HepG2 (cell line): ENCODE data around the gene CSTB.

Experiments
- CEBPB ChIP-seq: IDR thresholded peaks from 2 replicates; pipeline ENCODE4 v1.6.1; 2011; ENCODE audit warnings: low read depth, low read length, improper control_type of control experiment, borderline replicate concordance
- CEBPG ChIP-seq: IDR thresholded peaks from 2 replicates; pipeline ENCODE4 v1.6.1; 2016
- FOXA1 ChIP-seq, 2 experiments: fragments of 450-650 bp in 1 of 2; sonication (generic) in 1 of 2; formaldehyde crosslinking in 1 of 2; IDR thresholded peaks; 2 replicates each; pipeline versions ENCODE4 v1.4.0 to v1.6.1; 2016 to 2020; ENCODE audit warnings: missing genetic modification reagents in 1 of 2
- JUN ChIP-seq: sonication (generic); formaldehyde crosslinking; IDR thresholded peaks from 2 replicates; pipeline ENCODE4 v1.4.0; 2020; ENCODE audit warnings: mild to moderate bottlenecking, missing genetic modification reagents
- MTA3 ChIP-seq: sonication (generic); formaldehyde crosslinking; IDR thresholded peaks from 2 replicates; pipeline ENCODE4 v1.4.0; 2020; ENCODE audit warnings: missing genetic modification reagents
- ZNF232 ChIP-seq: sonication (generic); formaldehyde crosslinking; IDR thresholded peaks from 2 replicates; pipeline ENCODE4 v1.4.0; 2020; ENCODE audit warnings: missing genetic modification reagents, borderline replicate concordance
- TF ChIP-seq, protein P1 (sequence below): sonication (generic); formaldehyde crosslinking; IDR thresholded peaks from 2 replicates; pipeline ENCODE4 v1.8.0; 2022; ENCODE audit warnings: mild to moderate bottlenecking, missing genetic modification reagents; ENCODE audit not compliant: insufficient replicate concordance
- TF ChIP-seq, protein P2 (sequence below): sonication (generic); formaldehyde crosslinking; IDR thresholded peaks from 2 replicates; pipeline ENCODE4 v1.5.0; 2020; ENCODE audit warnings: mild to moderate bottlenecking, missing genetic modification reagents, moderate library complexity

DNA sequence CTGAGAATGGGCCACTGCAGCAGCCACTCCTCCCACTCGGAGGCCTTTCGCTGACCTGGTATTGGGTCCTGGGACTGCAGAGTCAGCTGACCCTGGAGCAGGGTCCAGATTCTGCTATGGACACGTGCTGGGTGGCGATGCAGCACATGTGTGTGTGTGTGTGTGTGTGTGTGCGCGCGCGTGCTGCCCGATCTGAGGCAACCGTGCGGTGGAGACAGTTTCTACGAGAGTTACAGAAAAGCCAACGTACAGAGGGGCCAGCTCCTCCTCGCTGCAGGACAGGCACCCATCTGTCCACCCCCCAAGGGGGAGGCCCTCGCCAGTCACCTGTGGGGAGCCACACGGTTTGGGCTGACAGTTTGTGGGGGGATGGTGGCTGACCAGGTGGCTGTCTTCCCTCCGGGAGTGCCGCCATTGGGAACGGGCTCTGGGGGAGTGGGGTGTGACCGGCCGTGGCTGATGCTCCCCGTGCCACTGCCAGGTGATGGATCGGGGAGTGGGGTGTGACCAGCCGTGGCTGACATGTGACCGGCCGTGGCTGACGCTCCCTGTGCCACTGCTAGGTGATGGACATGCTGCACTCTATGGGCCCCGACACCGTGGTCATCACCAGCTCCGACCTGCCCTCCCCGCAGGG, 24.0 kb downstream of the CSTB start:
- TF ChIP-seq MTA3 (no peak), CEBPB (no peak), CEBPG (CRISPR knock-in tag) (no peak), JUN (CRISPR knock-in tag) (no peak), FOXA1 (IDR thresholded peaks at IDR 0.05) (no peak), FOXA1 (CRISPR knock-in tag; IDR thresholded peaks at IDR 0.05) (no peak), ZNF232 (CRISPR knock-in tag) (no peak)
- TF ChIP-seq, protein P1, sequence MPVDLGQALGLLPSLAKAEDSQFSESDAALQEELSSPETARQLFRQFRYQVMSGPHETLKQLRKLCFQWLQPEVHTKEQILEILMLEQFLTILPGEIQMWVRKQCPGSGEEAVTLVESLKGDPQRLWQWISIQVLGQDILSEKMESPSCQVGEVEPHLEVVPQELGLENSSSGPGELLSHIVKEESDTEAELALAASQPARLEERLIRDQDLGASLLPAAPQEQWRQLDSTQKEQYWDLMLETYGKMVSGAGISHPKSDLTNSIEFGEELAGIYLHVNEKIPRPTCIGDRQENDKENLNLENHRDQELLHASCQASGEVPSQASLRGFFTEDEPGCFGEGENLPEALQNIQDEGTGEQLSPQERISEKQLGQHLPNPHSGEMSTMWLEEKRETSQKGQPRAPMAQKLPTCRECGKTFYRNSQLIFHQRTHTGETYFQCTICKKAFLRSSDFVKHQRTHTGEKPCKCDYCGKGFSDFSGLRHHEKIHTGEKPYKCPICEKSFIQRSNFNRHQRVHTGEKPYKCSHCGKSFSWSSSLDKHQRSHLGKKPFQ: no peak
- TF ChIP-seq, protein P2, sequence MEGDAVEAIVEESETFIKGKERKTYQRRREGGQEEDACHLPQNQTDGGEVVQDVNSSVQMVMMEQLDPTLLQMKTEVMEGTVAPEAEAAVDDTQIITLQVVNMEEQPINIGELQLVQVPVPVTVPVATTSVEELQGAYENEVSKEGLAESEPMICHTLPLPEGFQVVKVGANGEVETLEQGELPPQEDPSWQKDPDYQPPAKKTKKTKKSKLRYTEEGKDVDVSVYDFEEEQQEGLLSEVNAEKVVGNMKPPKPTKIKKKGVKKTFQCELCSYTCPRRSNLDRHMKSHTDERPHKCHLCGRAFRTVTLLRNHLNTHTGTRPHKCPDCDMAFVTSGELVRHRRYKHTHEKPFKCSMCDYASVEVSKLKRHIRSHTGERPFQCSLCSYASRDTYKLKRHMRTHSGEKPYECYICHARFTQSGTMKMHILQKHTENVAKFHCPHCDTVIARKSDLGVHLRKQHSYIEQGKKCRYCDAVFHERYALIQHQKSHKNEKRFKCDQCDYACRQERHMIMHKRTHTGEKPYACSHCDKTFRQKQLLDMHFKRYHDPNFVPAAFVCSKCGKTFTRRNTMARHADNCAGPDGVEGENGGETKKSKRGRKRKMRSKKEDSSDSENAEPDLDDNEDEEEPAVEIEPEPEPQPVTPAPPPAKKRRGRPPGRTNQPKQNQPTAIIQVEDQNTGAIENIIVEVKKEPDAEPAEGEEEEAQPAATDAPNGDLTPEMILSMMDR (CRISPR knock-in tag): no peak
